Measurements from ENCODE around the gene SIGLEC1. TPM values are rescaled to one million over a fixed set of nuclear protein-coding genes. Genes with fewer than 3 reads are reported as not detected.

Gene SIGLEC1
- total and polyA plus RNA-seq, 12 donors, result 1.3 to 22.4 (median 2.8) TPM

- DNase-seq, result no peak
- WGBS, 2 donors, result 60 to 63% methylated on average over 19 of the region's 19 CpGs
- intact Hi-C loops (cut with DNase I), result no loop called here
Measured at GRCh38 chr20:3663031-3663701, 49.2 kb downstream of the SIGLEC1 start, which contains the start of gene GFRA4. TSS of gene GFRA4 (minus strand) at chr20:3663399. CDS start at chr20:3663399, 0 bp downstream.

More at GRCh38 chr20:3663031-3663701, 49.2 kb downstream of the SIGLEC1 start, which contains the start of gene GFRA4:
- peaks cover 7 to 51% (median 41%) of the 10 kb centered on the region in 7 donors for H3K27me3 ChIP-seq
- no peak for ATAC-seq
- H3K27ac ChIP-seq, result no peak within 1 kb of the TSS
- H3K36me3 ChIP-seq, result no peaks in the 10 kb centered on the region
- no peak for TF ChIP-seq CTCF (IDR thresholded peaks at IDR 0.05)
- no peak within 1 kb of the TSS for H3K4me3 ChIP-seq
- peaks cover 0 to 7% (median 0%) of the 10 kb centered on the region in 9 donors for H3K4me1 ChIP-seq
- H3K9me3 ChIP-seq, result no peaks in the 10 kb centered on the region

Other genes starting within 250 kb of the SIGLEC1 start
- 10 to 100 TPM; 30.9 to 44.0 (median 38.6) TPM for gene ATRN, start 241.6 kb downstream of the SIGLEC1 start, total RNA-seq
- 1 to 10 TPM; 4.6 to 8.3 TPM for gene ATRN, start 241.6 kb downstream of the SIGLEC1 start, polyA plus RNA-seq
- not detected for gene GFRA4, start 49.2 kb downstream of the SIGLEC1 start, total RNA-seq
- gene GFRA4, start 49.2 kb downstream of the SIGLEC1 start, polyA plus RNA-seq, result not detected
- 10 to 100 TPM in 2 of 10 donors, 1 to 10 TPM in 8; 1.6 to 13.2 (median 3.3) TPM for gene ADAM33, start 30.6 kb downstream of the SIGLEC1 start, total RNA-seq
- 10 to 100 TPM in 1 of 2 donors, 1 to 10 TPM in 1; 5.6 to 71.8 TPM for gene ADAM33, start 30.6 kb downstream of the SIGLEC1 start, polyA plus RNA-seq
- 10 to 100 TPM in 7 of 10 donors, 1 to 10 TPM in 3; 8.4 to 26.5 (median 11.2) TPM for gene HSPA12B, start 20.1 kb upstream of the SIGLEC1 start, total RNA-seq
- 10 to 100 TPM; 19.7 to 21.7 TPM for gene HSPA12B, start 20.1 kb upstream of the SIGLEC1 start, polyA plus RNA-seq
- gene ADISSP, start 55.2 kb upstream of the SIGLEC1 start, total RNA-seq, result 10 to 100 TPM in 4 of 10 donors, 1 to 10 TPM in 6; 7.7 to 15.7 (median 9.7) TPM
- gene ADISSP, start 55.2 kb upstream of the SIGLEC1 start, polyA plus RNA-seq, result 10 to 100 TPM; 14.6 to 21.0 TPM
- under 1 TPM in 6 of 10 donors, not detected in 4; 0.16 to 0.47 (median 0.23) TPM for gene SPEF1, start 68.8 kb upstream of the SIGLEC1 start, total RNA-seq
- gene SPEF1, start 68.8 kb upstream of the SIGLEC1 start, polyA plus RNA-seq, result under 1 TPM; 0.07 to 0.29 TPM
- gene CENPB, start 74.1 kb upstream of the SIGLEC1 start, total RNA-seq, result 10 to 100 TPM; 52.3 to 95.7 (median 67.7) TPM
- gene CENPB, start 74.1 kb upstream of the SIGLEC1 start, polyA plus RNA-seq, result 10 to 100 TPM; 52.9 to 76.5 TPM
- gene CDC25B, start 83.7 kb upstream of the SIGLEC1 start, total RNA-seq, result 10 to 100 TPM in 2 of 10 donors, 1 to 10 TPM in 8; 2.8 to 17.3 (median 5.0) TPM
- 10 to 100 TPM; 12.6 to 15.9 TPM for gene CDC25B, start 83.7 kb upstream of the SIGLEC1 start, polyA plus RNA-seq
- gene AP5S1, start 107.9 kb upstream of the SIGLEC1 start, total RNA-seq, result 10 to 100 TPM; 12.0 to 17.5 (median 14.7) TPM
- gene AP5S1, start 107.9 kb upstream of the SIGLEC1 start, polyA plus RNA-seq, result 1 to 10 TPM; 7.2 to 9.8 TPM
- 10 to 100 TPM; 36.3 to 48.7 (median 46.1) TPM for gene MAVS, start 134.2 kb upstream of the SIGLEC1 start, total RNA-seq
- 10 to 100 TPM; 17.5 to 38.6 TPM for gene MAVS, start 134.2 kb upstream of the SIGLEC1 start, polyA plus RNA-seq
- gene PANK2, start 176.8 kb upstream of the SIGLEC1 start, total RNA-seq, result 10 to 100 TPM; 12.2 to 25.1 (median 17.2) TPM
- 10 to 100 TPM; 18.8 to 20.1 TPM for gene PANK2, start 176.8 kb upstream of the SIGLEC1 start, polyA plus RNA-seq